Activated CD4-positive, alpha-beta memory T cell treated with anti-CD3 and anti-CD28 coated beads for 36 hours (primary cell): ENCODE measurements around the gene LHX4. TPM values are rescaled to one million over a fixed set of nuclear protein-coding genes. Genes with fewer than 3 reads are reported as not detected.

Source experiments
- CTCF ChIA-PET: fragments of 350-600 bp; sonication (Branson Sonifier 250); formaldehyde crosslinking; loops from one replicate; lab custom pipeline; 2021; ENCODE audit warnings: antibody characterized with exemption, inconsistent platforms; lab: Charles Lee
- POLR2A ChIA-PET: fragments of 350-600 bp; sonication (Branson Sonifier 250); formaldehyde crosslinking; loops from one replicate; lab custom pipeline; 2021; ENCODE audit warnings: antibody characterized with exemption; lab: Charles Lee
- DNase-seq: peaks from one replicate; pipeline ENCODE4 v3.0.0-alpha.2; 2020
- H3K27ac Mint-ChIP-seq: one replicate; pipeline ENCODE4 v1.8.0; 2021; ENCODE audit warnings: mixed read lengths
- H3K27me3 Mint-ChIP-seq: one replicate; pipeline ENCODE4 v1.8.0; 2021; ENCODE audit warnings: mixed read lengths
- H3K36me3 Mint-ChIP-seq: one replicate; pipeline ENCODE4 v1.8.0; 2021; ENCODE audit warnings: mixed read lengths
- H3K4me1 Mint-ChIP-seq: one replicate; pipeline ENCODE4 v1.8.0; 2021; ENCODE audit warnings: low read depth, mixed read lengths
- H3K4me3 Mint-ChIP-seq: one replicate; pipeline ENCODE4 v1.8.0; 2021; ENCODE audit warnings: mild to moderate bottlenecking, mixed read lengths
- H3K9me3 Mint-ChIP-seq: one replicate; pipeline ENCODE4 v1.8.0; 2021; ENCODE audit warnings: mixed read lengths
- intact Hi-C: fragments of 100-400 bp; cut with micrococcal nuclease; formaldehyde crosslinking; loops from one replicate; pipeline ENCODE4 v1.15.1; 2023
- total RNA-seq, 2 experiments: library from RNA; stranded (reverse); gene quantifications; one replicate each; pipeline ENCODE4 v1.2.3, GENCODE V29; 2021

Gene LHX4
- total RNA-seq, 2 experiments from 2014 or later = not detected

- intact Hi-C loops = no loop called here
- Mint-ChIP-seq H3K4me1 (peaks cover 12% of the 10 kb centered on the region), H3K27me3 (no peaks in the 10 kb centered on the region), H3K36me3 (peaks cover 7% of the 10 kb centered on the region), H3K4me3 (no peak overlapping the region), H3K27ac (no peak overlapping the region), H3K9me3 (no peaks in the 10 kb centered on the region)
- ChIA-PET CTCF (no interaction called here), POLR2A (no interaction called here)
- DNase-seq = no peak
Measured at GRCh38 chr1:180288940-180289339, 58.9 kb downstream of the LHX4 start.

DNA sequence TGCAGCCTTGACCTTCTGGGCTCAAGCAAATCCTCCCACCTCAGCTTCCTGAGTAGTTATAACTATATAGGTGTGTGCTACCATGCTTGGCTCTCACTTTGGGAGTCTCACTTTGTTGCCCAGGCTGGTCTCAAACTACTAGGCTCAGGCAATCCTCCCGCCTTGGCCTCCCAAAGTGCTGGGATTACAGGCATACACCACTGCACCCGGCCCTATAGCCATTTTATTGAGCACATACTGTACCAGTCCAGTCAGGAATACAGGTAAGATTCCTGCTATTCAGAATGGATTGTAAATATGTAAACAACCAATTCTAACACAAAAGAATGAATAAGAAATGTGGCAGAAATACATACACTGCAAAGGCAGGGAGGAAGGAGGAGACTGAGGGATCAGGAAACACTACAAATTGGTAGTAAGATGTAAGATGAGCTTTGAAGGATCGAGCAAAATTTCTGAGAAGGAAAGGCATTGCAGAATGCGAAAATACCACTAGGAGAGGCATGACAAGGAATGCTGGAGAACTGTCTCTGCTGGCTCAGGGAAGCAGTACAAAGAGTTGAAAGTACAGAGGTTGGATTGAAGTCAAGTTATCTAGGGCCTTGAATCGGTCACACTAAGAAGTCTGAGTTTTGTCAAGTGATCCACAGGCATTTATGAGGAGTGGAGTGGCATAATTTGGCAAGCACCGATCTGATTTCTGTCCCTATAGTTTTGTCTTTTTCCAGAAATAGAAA, 60.4 kb downstream of the LHX4 start:
- no peak for DNase-seq
- Mint-ChIP-seq H3K9me3 (no peaks in the 10 kb centered on the region), H3K27me3 (no peaks in the 10 kb centered on the region), H3K4me1 (peaks cover 12% of the 10 kb centered on the region), H3K4me3 (no peak overlapping the region), H3K27ac (no peak overlapping the region), H3K36me3 (peaks cover 9% of the 10 kb centered on the region)
- intact Hi-C loops = no loop called here
- POLR2A ChIA-PET = no interaction called here
- CTCF ChIA-PET = no interaction called here

GRCh38 chr1:180291004-180291403, 60.9 kb downstream of the LHX4 start:
- CTCF ChIA-PET = no interaction called here
- Mint-ChIP-seq H3K27me3 (no peaks in the 10 kb centered on the region), H3K4me1 (peaks cover 13% of the 10 kb centered on the region), H3K36me3 (peaks cover 9% of the 10 kb centered on the region), H3K4me3 (no peak overlapping the region), H3K27ac (no peak overlapping the region), H3K9me3 (no peaks in the 10 kb centered on the region)
- no peak for DNase-seq
- intact Hi-C loops = no loop called here
- POLR2A ChIA-PET = no interaction called here

DNA sequence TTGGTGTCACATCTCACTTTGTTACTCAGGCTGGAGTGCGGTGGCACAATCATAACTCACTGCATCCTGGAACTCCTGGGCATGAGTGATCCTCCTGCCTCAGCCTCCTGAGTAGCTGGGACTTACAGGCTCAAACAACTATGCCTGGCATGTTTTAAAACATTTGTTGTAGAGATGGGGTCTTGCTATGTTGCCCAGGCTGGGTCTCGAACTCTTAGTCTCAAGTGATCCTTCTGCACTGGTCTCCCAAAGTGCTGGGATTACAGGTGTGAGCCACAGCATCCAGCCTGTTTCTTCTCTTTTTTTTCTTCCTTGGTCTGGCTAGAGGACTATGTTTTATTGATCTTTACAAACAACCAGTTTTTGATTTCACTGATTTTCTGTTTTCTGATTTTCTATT, 64.6 kb downstream of the LHX4 start:
- Mint-ChIP-seq H3K27me3 (no peaks in the 10 kb centered on the region), H3K36me3 (peaks cover 8% of the 10 kb centered on the region), H3K4me1 (peaks cover 20% of the 10 kb centered on the region), H3K9me3 (no peaks in the 10 kb centered on the region), H3K27ac (no peak overlapping the region), H3K4me3 (no peak overlapping the region)
- CTCF ChIA-PET = interaction anchor here (1.1 kb wide), 1 partner anchor 121 kb away, joined by 4 read pairs; no protein-coding TSS in a partner anchor
- POLR2A ChIA-PET = no interaction called here
- no peak for DNase-seq
- intact Hi-C loops = no loop called here

DNA sequence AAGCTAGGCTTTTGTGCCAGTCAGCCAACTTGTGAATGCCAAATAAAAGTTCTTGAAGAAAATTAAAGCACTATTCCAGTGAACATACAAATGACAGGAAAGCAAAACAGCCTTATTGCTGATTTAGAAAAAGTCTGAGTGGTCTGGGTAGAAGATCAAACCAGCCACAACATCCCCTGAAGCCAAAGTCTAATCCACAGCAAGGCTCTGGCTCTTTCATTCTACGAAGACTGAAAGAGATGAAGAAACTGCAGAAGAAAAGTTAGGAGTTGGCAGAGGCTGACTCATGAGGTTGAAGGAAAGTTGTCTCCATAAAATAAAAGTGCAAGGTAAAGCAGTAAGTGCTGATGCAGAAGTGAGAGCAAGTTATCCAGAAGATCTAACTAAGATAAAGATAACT, 65.9 kb downstream of the LHX4 start:
- DNase-seq = no peak
- Mint-ChIP-seq H3K27me3 (no peaks in the 10 kb centered on the region), H3K36me3 (peaks cover 8% of the 10 kb centered on the region), H3K4me3 (no peak overlapping the region), H3K9me3 (no peaks in the 10 kb centered on the region), H3K27ac (no peak overlapping the region), H3K4me1 (peaks cover 14% of the 10 kb centered on the region)
- intact Hi-C loops = no loop called here
- ChIA-PET POLR2A (no interaction called here), CTCF (no interaction called here)

DNA sequence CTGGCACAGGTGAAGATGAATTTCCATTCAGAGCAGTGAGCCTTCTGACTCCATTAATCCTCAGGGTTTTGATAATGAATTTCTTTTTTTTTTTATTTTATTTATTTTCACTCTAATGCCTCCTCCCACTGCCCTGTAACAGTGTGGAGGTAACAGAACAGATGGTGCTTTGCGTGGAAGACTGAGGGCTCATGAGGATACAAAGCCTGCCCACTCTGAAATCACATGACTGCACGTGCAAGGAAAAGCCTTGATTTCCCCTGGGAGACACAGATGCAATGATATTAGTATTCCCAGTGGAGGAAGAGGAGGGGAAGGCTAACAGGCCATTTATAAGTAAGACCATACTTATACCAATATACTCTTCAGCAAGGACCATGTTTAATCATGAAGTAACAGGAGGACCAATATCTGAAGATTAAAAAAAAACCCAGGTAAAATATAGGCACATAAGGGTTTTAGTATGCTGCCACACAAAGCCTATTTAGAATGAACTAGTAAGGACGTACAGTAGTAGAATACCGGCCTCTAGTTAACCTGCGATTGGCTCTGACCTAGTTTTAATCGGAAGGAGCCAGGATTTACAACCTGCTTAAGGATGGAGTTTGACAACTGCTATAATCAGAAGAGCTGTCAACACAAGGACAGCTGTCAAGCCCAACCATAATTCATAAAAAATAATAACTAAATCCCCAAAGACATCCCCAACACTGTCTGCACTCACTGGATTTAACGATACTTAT, 69.6 kb downstream of the LHX4 start:
- Mint-ChIP-seq H3K36me3 (peaks cover 6% of the 10 kb centered on the region), H3K4me1 (peaks cover 8% of the 10 kb centered on the region), H3K4me3 (no peak overlapping the region), H3K9me3 (no peaks in the 10 kb centered on the region), H3K27me3 (no peaks in the 10 kb centered on the region), H3K27ac (no peak overlapping the region)
- ChIA-PET POLR2A (no interaction called here), CTCF (no interaction called here)
- intact Hi-C loops = no loop called here
- DNase-seq = no peak

DNA sequence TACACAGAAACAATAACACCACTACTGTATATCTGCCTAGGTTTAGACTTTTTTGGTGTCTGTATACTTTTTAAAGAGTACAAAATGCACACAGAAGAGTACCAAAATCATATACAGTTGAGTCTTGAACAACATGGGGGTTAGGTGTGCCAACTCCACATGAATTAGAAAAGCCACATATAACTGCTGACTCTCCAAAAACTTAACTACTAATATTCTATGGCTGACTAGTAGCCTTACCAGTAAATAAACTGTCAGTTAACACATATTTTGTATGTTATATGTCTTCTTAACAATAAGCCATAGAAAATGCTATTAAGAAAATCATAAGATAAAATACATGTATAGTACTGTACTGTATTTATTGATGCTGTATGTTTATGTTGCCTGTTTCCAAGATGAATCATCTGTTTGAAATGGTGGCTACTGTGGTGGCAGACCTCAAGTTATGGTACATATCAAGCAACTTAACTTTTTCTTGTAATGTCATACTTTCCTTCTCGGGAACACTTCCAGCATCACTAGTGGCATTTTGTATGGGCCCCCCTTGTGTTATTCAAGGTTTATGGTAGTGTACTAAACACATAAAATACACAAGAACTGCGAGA, 71.2 kb downstream of the LHX4 start:
- H3K4me1 Mint-ChIP-seq = peaks cover 5% of the 10 kb centered on the region
- POLR2A ChIA-PET = no interaction called here
- CTCF ChIA-PET = no interaction called here
- H3K36me3 Mint-ChIP-seq = peaks cover 6% of the 10 kb centered on the region
- no peak overlapping the region for H3K4me3 Mint-ChIP-seq
- no peak overlapping the region for H3K27ac Mint-ChIP-seq
- intact Hi-C loops = no loop called here
- DNase-seq = no peak
- H3K27me3 Mint-ChIP-seq = no peaks in the 10 kb centered on the region
- peaks cover 4% of the 10 kb centered on the region for H3K9me3 Mint-ChIP-seq

- Mint-ChIP-seq H3K4me1 (no peaks in the 10 kb centered on the region), H3K36me3 (peaks cover 39% of the 10 kb centered on the region), H3K27me3 (no peaks in the 10 kb centered on the region), H3K27ac (no peak overlapping the region), H3K9me3 (peaks cover 22% of the 10 kb centered on the region), H3K4me3 (no peak overlapping the region)
- DNase-seq = no peak
- intact Hi-C loops = no loop called here
- POLR2A ChIA-PET = no interaction called here
- CTCF ChIA-PET = no interaction called here
Measured at GRCh38 chr1:180309338-180309737, 79.3 kb downstream of the LHX4 start.

DNA sequence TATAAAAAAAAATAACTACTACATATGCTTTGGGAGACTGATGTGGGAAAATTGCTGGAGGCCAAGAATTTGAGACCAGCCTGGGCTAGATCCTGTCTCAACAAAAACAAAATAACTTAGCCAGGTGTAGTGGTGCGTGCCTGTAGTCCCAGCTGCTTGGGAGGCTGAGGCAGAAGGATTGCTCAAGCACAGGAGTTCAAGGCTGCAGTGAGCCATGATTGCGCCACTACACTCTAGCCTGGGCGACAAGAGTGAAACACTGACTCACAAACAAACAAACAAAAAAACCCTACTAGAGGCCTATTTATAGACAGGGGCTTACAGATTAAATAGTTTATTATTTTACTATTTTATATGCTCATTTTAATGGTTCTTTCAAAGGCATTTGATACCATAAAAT, 80.0 kb downstream of the LHX4 start:
- H3K4me3 Mint-ChIP-seq = no peak overlapping the region
- DNase-seq = no peak
- H3K9me3 Mint-ChIP-seq = peaks cover 22% of the 10 kb centered on the region
- POLR2A ChIA-PET = no interaction called here
- H3K27me3 Mint-ChIP-seq = no peaks in the 10 kb centered on the region
- CTCF ChIA-PET = no interaction called here
- H3K4me1 Mint-ChIP-seq = no peaks in the 10 kb centered on the region
- H3K36me3 Mint-ChIP-seq = peaks cover 39% of the 10 kb centered on the region
- no peak overlapping the region for H3K27ac Mint-ChIP-seq
- intact Hi-C loops = no loop called here

DNA sequence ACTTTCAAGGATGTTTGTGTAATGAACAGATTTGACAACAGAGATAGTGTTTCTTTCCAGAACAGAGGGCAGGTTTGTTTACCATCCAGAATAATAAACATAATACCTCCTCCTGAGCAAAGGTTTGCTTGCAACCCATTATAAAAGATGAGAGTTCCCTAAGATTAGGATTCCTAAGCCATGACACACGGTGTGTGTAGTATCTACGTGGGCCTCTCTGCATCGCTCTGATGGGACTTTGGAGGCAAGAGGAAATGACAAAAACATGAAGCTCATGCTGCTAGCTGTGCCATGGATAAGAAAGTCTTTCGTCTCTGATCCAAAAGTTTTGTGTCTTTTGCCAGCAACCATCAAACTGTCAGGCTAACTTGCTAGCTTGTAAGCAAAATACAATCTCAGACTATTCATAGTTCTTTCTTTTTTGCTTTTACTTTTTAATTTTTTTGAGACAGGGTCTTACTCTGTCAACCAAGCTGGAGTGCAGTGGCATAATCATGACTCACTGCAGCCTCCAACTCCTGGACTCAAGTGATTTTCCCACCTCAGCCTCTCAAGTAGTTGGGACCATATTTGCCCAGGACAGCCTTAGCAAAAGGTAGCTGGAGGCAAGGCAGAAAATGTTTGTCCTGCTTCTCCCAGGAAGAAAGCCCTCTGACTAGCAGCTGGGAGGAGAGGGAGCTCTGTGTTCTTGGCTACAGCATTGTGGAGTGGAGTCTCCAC, 81.1 kb downstream of the LHX4 start:
- POLR2A ChIA-PET = no interaction called here
- Mint-ChIP-seq H3K27ac (no peak overlapping the region), H3K4me1 (no peaks in the 10 kb centered on the region), H3K9me3 (peaks cover 19% of the 10 kb centered on the region), H3K27me3 (no peaks in the 10 kb centered on the region), H3K4me3 (no peak overlapping the region), H3K36me3 (peaks cover 33% of the 10 kb centered on the region)
- no peak for DNase-seq
- CTCF ChIA-PET = no interaction called here
- intact Hi-C loops = no loop called here

DNA sequence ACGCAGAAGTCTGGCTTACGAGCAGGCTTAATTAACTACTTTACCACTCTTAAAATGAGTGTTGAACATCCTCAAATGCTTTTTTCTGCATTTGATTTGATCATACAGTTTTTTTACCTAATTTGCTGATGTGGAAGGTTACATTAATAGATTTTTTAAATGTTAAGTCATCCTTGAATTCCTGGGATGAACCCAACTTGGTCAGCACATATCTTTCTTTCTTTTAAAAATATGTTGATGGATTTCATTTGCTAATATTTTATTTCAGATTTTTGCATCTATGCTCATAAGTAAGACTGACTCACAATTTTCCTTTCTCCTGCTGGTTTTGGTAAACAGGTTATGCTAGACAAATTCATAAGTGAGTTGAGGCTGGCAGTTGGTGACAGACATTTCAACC, 82.9 kb downstream of the LHX4 start:
- H3K4me3 Mint-ChIP-seq = no peak overlapping the region
- H3K9me3 Mint-ChIP-seq = peaks cover 7% of the 10 kb centered on the region
- intact Hi-C loops = no loop called here
- CTCF ChIA-PET = no interaction called here
- no peaks in the 10 kb centered on the region for H3K27me3 Mint-ChIP-seq
- H3K27ac Mint-ChIP-seq = no peak overlapping the region
- DNase-seq = no peak
- peaks cover 10% of the 10 kb centered on the region for H3K4me1 Mint-ChIP-seq
- H3K36me3 Mint-ChIP-seq = peaks cover 25% of the 10 kb centered on the region
- POLR2A ChIA-PET = no interaction called here

DNA sequence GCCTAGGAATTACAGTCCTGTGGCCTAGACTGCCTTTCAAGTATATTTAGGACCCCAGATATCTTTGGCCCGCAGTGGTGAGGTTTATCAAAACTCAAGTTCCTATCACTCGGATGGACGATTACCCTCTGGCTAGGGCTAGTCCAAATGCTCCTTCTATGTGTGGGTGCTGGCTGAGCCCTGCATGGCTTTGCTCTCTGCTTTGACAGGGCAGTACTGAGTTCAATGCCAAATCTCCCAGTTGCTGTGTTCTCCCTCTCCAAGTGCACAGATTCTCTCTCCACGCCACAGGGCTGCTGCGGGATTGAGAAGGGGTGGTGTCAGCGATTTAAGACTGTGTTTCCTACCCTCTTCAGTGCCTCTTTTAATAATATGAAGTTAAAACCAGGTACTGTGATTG, 97.0 kb downstream of the LHX4 start:
- no peak for DNase-seq
- Mint-ChIP-seq H3K27me3 (no peaks in the 10 kb centered on the region), H3K27ac (no peak overlapping the region), H3K36me3 (peaks cover 2% of the 10 kb centered on the region), H3K4me1 (no peaks in the 10 kb centered on the region), H3K4me3 (no peak overlapping the region), H3K9me3 (peaks cover 14% of the 10 kb centered on the region)
- ChIA-PET POLR2A (no interaction called here), CTCF (interaction anchor here (1.1 kb wide), 1 partner anchor 74 kb away, joined by 3 read pairs; no protein-coding TSS in a partner anchor)
- intact Hi-C loops = no loop called here
